ENCODE results near the gene TTC34. TPM values are rescaled to one million over a fixed set of nuclear protein-coding genes. Genes with fewer than 3 reads are reported as not detected.

Gene TTC34
- total and polyA plus RNA-seq, 10 of the 15 experiments (the other 5 are each of a cell fraction or from before 2014, with no cell fraction given), result 0.03 to 0.49 (median 0.05) TPM; not detected in 2

GRCh38 chr1:2796890-2797740, 4.4 kb downstream of the TTC34 start:
- no peaks in the 10 kb centered on the region for H3K4me1 ChIP-seq (ENCODE audit: control insufficient read depth, insufficient read depth, low read length)
- peaks cover 1% of the 10 kb centered on the region; the same call in 2 of the 3 replicates for H3K9me3 ChIP-seq (replicated peaks; ENCODE audit: control insufficient read depth, insufficient read depth, low read length)
- 30% methylated on average over 19 of the region's 19 CpGs for WGBS (ENCODE audit: insufficient coverage, insufficient replicate concordance, low lambda C conversion rate, missing lambda C conversion rate)
- H2AFZ ChIP-seq (ENCODE audit: control insufficient read depth, low read depth, low read length), result no peak overlapping the region
- no peaks in the 10 kb centered on the region for H3K79me2 ChIP-seq (ENCODE audit: control insufficient read depth, insufficient read depth, low read length)
- intact Hi-C loops (cut with micrococcal nuclease; ENCODE audit: unreplicated experiment), result no loop called here
- in situ Hi-C loops (cut with MboI), result loop anchor here (10.0 to 25.0 kb wide), 2 partner anchors 382 to 835 kb away; partner anchors contain the start of gene PEX10
- POLR2A ChIA-PET, result no interaction called here
- BruUV-seq (replicated peaks), result no TSS peak
- CTCF ChIA-PET, result no interaction called here
- no peak for ATAC-seq
- H3K4me2 ChIP-seq (ENCODE audit: control insufficient read depth, insufficient read depth), result no peak overlapping the region
- no peaks in the 10 kb centered on the region for H4K20me1 ChIP-seq (ENCODE audit: control insufficient read depth, insufficient read depth)
- no peak overlapping the region for H3K9ac ChIP-seq (ENCODE audit: control insufficient read depth, insufficient read depth, low read length)
- FAIRE-seq, result no peak
- H3K27me3 ChIP-seq (replicated peaks in 1 of 2; ENCODE audit: control insufficient read depth in 2 of 2, insufficient read depth in 2 of 2, low read length in 1 of 2), result no peaks in the 10 kb centered on the region
- H3K36me3 ChIP-seq (ENCODE audit: control insufficient read depth in 2 of 2, insufficient read depth in 2 of 2, low read length in 1 of 2), result no peaks in the 10 kb centered on the region
- DNase-seq (ENCODE audit: low read depth, low spot score), result no peak
- SMC1A ChIA-PET (ENCODE audit: uncharacterized antibody, unreplicated experiment), result no interaction called here
- H3K4me3 ChIP-seq, result no peak overlapping the region
- H3K27ac ChIP-seq (ENCODE audit: control insufficient read depth, insufficient read depth), result no peak overlapping the region
- RAD21 ChIA-PET (ENCODE audit: unreplicated experiment), result no interaction called here
- TF ChIP-seq TCF3 (IDR thresholded peaks at IDR 0.05; ENCODE audit: borderline replicate concordance, insufficient read depth, low read depth, low read length) (no peak), USF1 (IDR thresholded peaks at IDR 0.05; ENCODE audit: borderline replicate concordance, extremely low read length, insufficient read depth, low read depth, low read length) (no peak), JUNB (IDR thresholded peaks at IDR 0.05) (no peak), FOXK2 (IDR thresholded peaks at IDR 0.05) (no peak), ZNF207 (IDR thresholded peaks at IDR 0.05; ENCODE audit: borderline replicate concordance) (no peak), KLF5 (IDR thresholded peaks at IDR 0.05; ENCODE audit: partially characterized antibody) (no peak), MTA3 (IDR thresholded peaks at IDR 0.05; ENCODE audit: borderline replicate concordance, low read length) (no peak), NR2F1 (conservative IDR thresholded peaks at IDR 0.05) (no peak), BMI1 (IDR thresholded peaks at IDR 0.05; ENCODE audit: borderline replicate concordance) (no peak), CBFB (IDR thresholded peaks at IDR 0.05; ENCODE audit: low read depth) (no peak)
- TF ChIP-seq, protein P1, sequence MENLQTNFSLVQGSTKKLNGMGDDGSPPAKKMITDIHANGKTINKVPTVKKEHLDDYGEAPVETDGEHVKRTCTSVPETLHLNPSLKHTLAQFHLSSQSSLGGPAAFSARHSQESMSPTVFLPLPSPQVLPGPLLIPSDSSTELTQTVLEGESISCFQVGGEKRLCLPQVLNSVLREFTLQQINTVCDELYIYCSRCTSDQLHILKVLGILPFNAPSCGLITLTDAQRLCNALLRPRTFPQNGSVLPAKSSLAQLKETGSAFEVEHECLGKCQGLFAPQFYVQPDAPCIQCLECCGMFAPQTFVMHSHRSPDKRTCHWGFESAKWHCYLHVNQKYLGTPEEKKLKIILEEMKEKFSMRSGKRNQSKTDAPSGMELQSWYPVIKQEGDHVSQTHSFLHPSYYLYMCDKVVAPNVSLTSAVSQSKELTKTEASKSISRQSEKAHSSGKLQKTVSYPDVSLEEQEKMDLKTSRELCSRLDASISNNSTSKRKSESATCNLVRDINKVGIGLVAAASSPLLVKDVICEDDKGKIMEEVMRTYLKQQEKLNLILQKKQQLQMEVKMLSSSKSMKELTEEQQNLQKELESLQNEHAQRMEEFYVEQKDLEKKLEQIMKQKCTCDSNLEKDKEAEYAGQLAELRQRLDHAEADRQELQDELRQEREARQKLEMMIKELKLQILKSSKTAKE (IDR thresholded peaks at IDR 0.05; ENCODE audit: low read depth, poor library complexity, severe bottlenecking), result no peak
- TF ChIP-seq, protein P2, sequence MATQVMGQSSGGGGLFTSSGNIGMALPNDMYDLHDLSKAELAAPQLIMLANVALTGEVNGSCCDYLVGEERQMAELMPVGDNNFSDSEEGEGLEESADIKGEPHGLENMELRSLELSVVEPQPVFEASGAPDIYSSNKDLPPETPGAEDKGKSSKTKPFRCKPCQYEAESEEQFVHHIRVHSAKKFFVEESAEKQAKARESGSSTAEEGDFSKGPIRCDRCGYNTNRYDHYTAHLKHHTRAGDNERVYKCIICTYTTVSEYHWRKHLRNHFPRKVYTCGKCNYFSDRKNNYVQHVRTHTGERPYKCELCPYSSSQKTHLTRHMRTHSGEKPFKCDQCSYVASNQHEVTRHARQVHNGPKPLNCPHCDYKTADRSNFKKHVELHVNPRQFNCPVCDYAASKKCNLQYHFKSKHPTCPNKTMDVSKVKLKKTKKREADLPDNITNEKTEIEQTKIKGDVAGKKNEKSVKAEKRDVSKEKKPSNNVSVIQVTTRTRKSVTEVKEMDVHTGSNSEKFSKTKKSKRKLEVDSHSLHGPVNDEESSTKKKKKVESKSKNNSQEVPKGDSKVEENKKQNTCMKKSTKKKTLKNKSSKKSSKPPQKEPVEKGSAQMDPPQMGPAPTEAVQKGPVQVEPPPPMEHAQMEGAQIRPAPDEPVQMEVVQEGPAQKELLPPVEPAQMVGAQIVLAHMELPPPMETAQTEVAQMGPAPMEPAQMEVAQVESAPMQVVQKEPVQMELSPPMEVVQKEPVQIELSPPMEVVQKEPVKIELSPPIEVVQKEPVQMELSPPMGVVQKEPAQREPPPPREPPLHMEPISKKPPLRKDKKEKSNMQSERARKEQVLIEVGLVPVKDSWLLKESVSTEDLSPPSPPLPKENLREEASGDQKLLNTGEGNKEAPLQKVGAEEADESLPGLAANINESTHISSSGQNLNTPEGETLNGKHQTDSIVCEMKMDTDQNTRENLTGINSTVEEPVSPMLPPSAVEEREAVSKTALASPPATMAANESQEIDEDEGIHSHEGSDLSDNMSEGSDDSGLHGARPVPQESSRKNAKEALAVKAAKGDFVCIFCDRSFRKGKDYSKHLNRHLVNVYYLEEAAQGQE (IDR thresholded peaks at IDR 0.05; ENCODE audit: low read depth, low read length), result no peak

Measured in GM12878 (cell line).